ENCODE measurements around the gene HAGH. TPM values are rescaled to one million over a fixed set of nuclear protein-coding genes. Genes with fewer than 3 reads are reported as not detected.
"Not testable (repeated sequence)": the region's sequence is repeated elsewhere in the genome, so short reads cannot be mapped to it uniquely, and the experiment has no call there.

Gene HAGH
- total RNA-seq, 2 donors from 2014 or later, result 208 to 227 TPM

- no peak for TF ChIP-seq CTCF (IDR thresholded peaks at IDR 0.05)
- DNase-seq (ENCODE audit: low spot score), result no peak
- no peak overlapping the region for H3K4me3 ChIP-seq
- H3K9me3 ChIP-seq, result no peaks in the 10 kb centered on the region
- peaks cover 0 to 3% of the 10 kb centered on the region in 2 donors for H3K4me1 ChIP-seq
- no peaks in the 10 kb centered on the region for H3K27me3 ChIP-seq
- no peak overlapping the region for H3K27ac ChIP-seq
- H3K36me3 ChIP-seq, result peaks cover 40% of the 10 kb centered on the region
These were observed 19.0 kb downstream of the HAGH start for GRCh38 chr16:1807626-1808025.

GRCh38 chr16:1800701-1801100 is 25.9 kb downstream of the HAGH start:
- Histone ChIP-seq H3K4me1 (no peaks in the 10 kb centered on the region), H3K36me3 (no peaks in the 10 kb centered on the region), H3K4me3 (no peak overlapping the region), H3K27ac (no peak overlapping the region), H3K27me3 (no peaks in the 10 kb centered on the region), H3K9me3 (no peaks in the 10 kb centered on the region)
- TF ChIP-seq CTCF (IDR thresholded peaks at IDR 0.05), result no peak
- no peak for DNase-seq (ENCODE audit: low spot score)

GRCh38 chr16:1799263-1799662 is 27.4 kb downstream of the HAGH start:
- DNase-seq (ENCODE audit: low spot score); H3K4me3 ChIP-seq; H3K9me3 ChIP-seq; H3K4me1 ChIP-seq; H3K36me3 ChIP-seq; H3K27ac ChIP-seq; H3K27me3 ChIP-seq: not testable (repeated sequence)

- Histone ChIP-seq H3K27ac (no peak overlapping the region), H3K36me3 (no peaks in the 10 kb centered on the region), H3K9me3 (no peaks in the 10 kb centered on the region), H3K27me3 (no peaks in the 10 kb centered on the region), H3K4me3 (no peak overlapping the region), H3K4me1 (no peaks in the 10 kb centered on the region)
- no peak for TF ChIP-seq CTCF (IDR thresholded peaks at IDR 0.05)
- no peak for DNase-seq (ENCODE audit: low spot score)
These were observed 31.5 kb downstream of the HAGH start for GRCh38 chr16:1794908-1795666.

GRCh38 chr16:1794221-1794871 is 32.3 kb downstream of the HAGH start:
- Histone ChIP-seq H3K4me3 (no peak overlapping the region), H3K27me3 (no peaks in the 10 kb centered on the region), H3K9me3 (no peaks in the 10 kb centered on the region), H3K27ac (no peak overlapping the region), H3K36me3 (peaks cover 5% of the 10 kb centered on the region), H3K4me1 (no peaks in the 10 kb centered on the region)
- no peak for TF ChIP-seq CTCF (IDR thresholded peaks at IDR 0.05)
- DNase-seq (ENCODE audit: low spot score), result no peak

GRCh38 chr16:1793578-1794220 is 32.9 kb downstream of the HAGH start, which contains the start of gene IGFALS:
Gene IGFALS, minus strand, starts transcription at chr16:1793705. Its CDS starts 53 bp downstream, at chr16:1793652.
- DNase-seq (ENCODE audit: low spot score), result no peak
- no peak for TF ChIP-seq CTCF (IDR thresholded peaks at IDR 0.05)
- no peaks in the 10 kb centered on the region for H3K27me3 ChIP-seq
- H3K4me1 ChIP-seq, result no peaks in the 10 kb centered on the region
- no peak within 1 kb of the TSS for H3K4me3 ChIP-seq
- H3K27ac ChIP-seq, result no peak within 1 kb of the TSS
- no peaks in the 10 kb centered on the region for H3K9me3 ChIP-seq
- H3K36me3 ChIP-seq, result peaks cover 12% of the 10 kb centered on the region

All from right atrium auricular region (tissue), 2 donors.